Stimulated activated CD4-positive, alpha-beta T cell treated with anti-CD3 and anti-CD28 coated beads, Interleukin-12 subunit alpha, Interleukin-12 subunit beta, amount 100 ng/mL, for 4 hours (primary cell): ENCODE data around the gene ZBTB12.
A peak's percentile ranks its signal among the peaks of the same experiment; 100 is the strongest.
"Not testable (repeated sequence)": the region's sequence is repeated elsewhere in the genome, so short reads cannot be mapped to it uniquely, and the experiment has no call there.

Experiments used
- DNase-seq: peaks from one replicate; pipeline ENCODE4 v3.0.0-alpha.2; 2020

The ZBTB12 gene

DNA sequence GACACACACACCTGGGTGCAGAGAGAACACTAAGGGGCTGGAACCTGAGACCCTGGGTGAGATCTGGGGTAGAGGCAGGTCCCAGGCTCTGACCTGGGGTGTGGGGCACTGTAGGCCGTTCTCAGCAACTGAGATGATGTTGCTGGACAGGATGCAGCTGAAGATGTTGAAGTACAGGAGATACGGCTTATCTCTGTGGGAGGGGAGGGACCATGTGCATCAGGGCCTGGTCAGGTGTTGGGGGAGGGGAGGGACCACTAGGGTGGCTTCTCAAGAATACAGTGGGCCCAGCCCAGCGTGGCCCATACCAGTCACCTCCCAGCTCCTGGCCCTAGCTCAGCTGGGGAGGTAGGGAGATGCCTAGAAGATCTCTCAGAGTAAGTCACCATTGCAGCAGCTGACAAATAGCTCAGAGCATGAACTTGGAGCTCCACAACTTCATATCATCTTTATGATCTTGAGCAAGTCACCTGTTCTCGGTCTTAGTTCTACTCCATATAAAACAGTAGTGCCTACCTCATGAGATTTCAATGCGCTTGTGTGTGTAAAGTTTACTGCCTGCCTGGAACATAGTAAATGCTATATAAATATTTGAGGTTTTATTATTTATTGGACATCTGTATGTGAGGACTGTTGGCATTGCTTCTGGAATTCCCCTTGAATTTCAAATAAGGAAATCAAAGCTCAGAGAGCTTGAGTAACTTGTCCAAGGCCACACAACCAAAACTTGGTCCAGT is 26.9 kb downstream of the ZBTB12 start:
- DNase-seq: no peak

DNA sequence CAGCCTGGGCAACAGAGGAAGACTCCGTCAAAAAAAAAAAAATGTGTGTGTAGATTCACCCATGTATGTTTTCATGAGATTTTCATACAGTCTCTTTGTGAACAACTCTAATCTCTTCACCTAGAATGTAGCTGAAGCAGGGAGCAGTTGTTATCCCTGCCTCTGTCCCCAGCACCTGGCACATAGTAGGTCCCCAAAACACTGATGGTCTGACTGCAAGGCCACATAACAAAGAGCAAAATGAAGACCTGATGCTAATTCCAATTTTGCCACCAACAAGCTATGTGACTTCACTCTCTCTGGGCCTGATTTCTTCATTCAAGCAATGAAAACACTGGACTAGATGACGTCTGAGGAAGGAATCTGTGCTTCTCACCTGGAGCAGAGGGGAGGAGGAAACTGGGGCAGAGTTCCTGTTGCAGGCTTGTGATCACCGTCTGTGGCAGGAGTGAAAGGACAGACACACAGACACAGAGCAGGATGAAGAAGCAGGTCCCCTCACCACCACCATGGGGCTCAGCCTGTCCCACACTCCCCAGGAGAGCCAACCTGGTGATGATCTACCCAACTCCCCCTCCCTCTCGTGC is 27.7 kb downstream of the ZBTB12 start:
- DNase-seq: no peak

GRCh38 chr6:31871046-31871659 is 30.7 kb downstream of the ZBTB12 start:
- DNase-seq: no peak

GRCh38 chr6:31870385-31870921 is 31.4 kb downstream of the ZBTB12 start:
- DNase-seq: no peak

DNA sequence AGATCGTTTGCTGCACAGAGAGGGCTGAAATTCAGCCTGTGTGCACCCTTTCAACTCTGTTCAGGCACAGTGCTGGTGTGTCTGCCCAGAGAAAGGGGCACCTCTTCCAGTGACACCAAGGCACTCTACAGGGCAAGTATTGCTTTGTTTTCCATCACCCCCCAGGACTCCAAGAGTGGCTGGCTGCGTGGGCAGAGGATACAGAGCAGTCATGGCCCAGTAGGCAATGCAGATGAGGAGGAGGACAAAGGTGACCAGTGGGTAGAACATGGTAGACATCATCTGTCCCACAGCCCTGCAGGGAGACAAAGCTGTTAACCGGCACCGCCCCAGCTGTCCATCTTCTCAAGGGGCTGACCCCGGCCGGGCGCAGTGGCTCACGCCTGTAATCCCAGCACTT is 32.5 kb downstream of the ZBTB12 start:
- no peak for DNase-seq

DNA sequence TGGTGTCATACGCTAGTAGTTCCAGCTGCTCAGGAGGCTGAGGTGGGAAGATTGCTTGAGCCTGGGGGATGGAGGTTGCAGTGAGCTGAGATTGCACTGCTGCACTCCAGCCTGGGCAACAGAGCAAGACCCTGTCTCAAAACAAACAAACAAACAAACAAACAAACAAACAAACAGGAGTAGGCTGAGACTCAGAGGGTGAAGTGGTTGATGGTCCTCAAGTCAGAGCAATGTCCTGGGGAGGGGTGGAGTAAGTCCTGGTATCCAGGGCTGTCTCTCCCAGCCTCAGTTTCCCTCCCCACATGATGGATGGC is 33.3 kb downstream of the ZBTB12 start:
- not testable (repeated sequence) for DNase-seq

- no peak for DNase-seq
These were observed 36.4 kb downstream of the ZBTB12 start for GRCh38 chr6:31865205-31866118.

- DNase-seq: no peak
These were observed 37.1 kb downstream of the ZBTB12 start for GRCh38 chr6:31864818-31865204.

- DNase-seq: not testable (repeated sequence)
These were observed 37.7 kb downstream of the ZBTB12 start for GRCh38 chr6:31864123-31864562.

DNA sequence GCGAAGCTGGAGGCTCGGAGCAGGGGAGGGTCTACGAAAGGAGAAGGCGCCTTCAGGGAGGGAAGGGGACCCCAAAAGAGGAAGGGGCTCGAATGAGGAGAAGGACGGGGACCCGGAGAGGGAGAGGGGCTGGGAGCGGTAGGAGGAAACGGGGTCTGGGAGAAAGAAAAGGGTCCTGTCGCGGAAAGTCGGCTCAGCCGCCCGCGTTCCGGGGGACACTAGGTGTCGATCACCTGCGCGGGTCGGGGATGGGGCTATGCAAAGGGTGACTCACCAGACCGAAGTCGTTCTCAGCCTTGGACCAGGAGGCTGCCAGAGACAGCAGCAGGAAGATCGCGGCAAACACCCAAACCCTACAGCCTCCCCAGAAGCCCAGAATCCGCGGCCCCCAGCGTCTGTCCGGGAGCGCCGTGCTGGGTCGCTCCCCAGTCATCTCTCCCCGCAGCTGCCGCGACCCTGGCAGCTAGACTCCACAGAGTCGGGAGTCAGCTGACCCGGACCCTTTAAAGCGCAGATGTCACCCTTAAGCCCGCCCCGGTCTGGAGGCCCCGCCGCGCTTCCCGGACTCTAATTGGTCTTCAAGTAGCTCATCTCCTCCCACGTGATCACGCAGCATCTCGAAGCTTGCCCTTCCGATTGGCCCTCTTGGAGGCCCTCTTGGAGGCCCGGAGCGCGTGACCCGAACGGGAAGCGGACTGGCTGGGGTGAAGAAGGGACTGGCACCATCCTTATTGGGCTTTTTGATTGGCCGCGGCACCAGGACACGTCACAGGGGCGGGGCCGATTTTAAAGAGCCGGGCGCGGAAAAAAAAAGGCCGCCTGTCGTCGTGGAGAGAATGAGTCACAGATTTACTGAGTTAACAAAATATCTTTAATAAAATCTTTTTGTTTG is 39.3 kb downstream of the ZBTB12 start, which contains the start of gene NEU1:
NEU1 (minus strand) TSS at position 478 of the 892 bp plus-strand sequence; CDS start at position 433, 45 bp downstream.
- peak; percentile 96 for DNase-seq

GRCh38 chr6:31861919-31862343 is 40.0 kb downstream of the ZBTB12 start:
- DNase-seq: no peak

GRCh38 chr6:31861150-31861549 is 40.7 kb downstream of the ZBTB12 start:
- DNase-seq: no peak

GRCh38 chr6:31860349-31860748 is 41.5 kb downstream of the ZBTB12 start:
- DNase-seq: no peak

DNA sequence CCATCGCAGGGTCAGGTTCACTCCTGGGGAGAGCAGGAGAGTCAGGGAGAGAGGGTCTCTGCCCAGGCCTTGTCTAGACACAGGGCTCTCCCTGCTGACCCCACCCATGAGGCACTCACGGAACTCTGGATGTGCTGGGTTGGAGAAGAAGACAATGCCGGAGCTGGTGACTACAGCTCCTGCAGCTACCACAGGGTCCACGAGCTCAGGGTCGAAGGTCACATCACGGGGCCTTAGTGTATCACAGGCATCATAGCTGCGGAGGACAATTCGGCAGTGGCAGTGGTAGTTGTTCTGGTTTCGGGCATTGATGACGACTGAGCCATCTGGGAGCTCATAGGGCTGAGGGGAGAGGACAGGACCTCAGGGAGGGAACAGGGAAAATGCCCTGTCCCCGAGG is 42.0 kb downstream of the ZBTB12 start:
- no peak for DNase-seq

DNA sequence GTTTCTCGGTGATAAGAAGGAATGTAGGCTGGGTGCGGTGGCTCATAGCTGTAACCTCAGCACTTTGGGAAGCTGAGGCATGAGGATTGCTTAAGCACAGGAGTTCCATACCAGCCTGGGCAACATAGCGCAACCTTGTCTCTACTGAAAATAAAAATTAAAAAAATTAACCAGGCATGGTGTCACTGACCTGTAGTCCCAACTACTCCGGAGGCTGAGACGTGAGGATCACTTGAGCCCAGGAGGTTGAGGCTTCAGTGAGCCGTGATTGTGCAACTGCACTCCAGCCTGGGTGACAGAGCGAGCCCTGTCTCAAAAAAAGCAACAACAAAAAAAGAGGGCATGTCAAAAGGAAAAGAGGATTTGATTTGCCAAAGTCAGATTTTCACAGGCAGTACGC is 43.2 kb downstream of the ZBTB12 start:
- no peak for DNase-seq

DNA sequence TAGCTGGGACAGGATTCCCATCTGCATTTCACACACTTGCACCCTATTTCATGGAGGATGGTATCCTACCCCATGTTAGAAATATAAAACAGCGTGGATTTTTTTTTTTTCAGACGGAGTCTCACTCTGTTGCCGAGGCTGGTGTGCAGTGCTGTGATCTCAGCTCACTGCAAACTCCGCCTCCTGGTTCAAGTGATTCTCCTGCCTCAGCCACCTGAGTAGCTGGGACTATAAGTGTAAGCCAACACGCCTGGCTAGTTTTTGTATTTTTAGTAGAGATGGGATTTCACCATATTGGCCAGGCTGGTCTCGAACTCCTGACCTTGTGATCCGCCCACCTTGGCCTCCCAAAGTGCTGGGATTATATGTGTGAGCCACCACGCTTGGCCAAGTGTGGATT is 44.1 kb downstream of the ZBTB12 start:
- DNase-seq: not testable (repeated sequence)

DNA sequence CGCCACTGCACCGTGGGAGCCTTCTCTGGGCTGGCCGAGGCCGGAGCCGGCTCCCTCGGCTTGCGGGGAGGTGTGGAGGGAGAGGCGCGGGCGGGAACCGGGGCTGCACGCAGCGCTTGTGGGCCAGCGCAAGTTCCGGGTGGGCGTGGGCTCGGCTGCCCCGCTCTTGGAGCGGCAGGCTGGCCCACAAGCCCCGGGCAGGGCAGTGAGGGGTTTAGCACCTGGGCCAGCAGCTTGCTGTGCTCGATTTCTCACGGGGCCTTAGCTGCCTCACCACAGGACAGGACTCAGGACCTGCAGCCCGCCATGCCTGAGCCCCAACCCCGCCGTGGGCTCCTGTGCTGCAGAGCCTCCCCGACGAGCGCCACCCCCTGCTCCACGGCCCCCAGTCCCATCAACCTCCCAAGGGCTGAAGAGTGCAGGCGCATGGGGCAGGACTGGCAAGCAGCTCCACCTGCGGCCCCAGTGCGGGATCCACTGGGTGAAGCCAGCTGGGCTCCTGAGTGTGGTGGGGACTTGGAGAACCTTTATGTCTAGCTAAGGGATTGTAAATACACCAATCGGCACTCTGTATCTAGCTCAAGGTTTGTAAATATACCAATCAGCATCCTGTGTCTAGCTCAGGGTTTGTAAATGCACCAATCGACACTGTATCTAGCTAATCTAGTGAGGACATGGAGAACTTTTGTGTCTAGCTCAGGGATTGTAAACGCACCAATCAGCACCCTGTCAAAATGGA is 49.7 kb downstream of the ZBTB12 start:
- not testable (repeated sequence) for DNase-seq

DNA sequence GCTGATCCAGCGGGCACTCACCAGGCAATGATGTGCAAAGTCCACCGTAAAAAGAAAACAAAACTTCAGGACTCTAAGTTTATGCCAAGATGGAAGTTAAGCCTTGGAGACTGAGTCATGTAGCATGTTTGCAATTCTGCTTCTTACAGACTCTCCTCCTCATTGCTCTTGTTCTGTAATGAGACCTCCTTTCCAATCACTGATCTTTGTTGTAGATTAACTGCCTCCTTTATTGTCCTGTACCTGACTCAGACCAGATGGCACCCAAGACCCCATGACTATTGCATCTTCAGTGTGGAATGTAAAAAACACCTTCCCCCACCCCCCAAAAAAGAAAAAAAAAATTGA is 50.4 kb downstream of the ZBTB12 start:
- DNase-seq: no peak

GRCh38 chr6:31850765-31851484 is 51.0 kb downstream of the ZBTB12 start:
- DNase-seq: no peak
